GM08714 (cell line): ENCODE data around the gene SOX6.

ENCODE experiments used
- H3K4me3 ChIP-seq: fragments of 200-500 bp; sonication (Bioruptor generic); 2 replicates; pipeline ENCODE4 v1.5.1; 2014; ENCODE audit warnings: mild to moderate bottlenecking, low read length, inconsistent platforms
- ZNF274 ChIP-seq: IDR thresholded peaks from 2 replicates; pipeline ENCODE4 v1.6.1; 2012; ENCODE audit warnings: mild to moderate bottlenecking, low read depth, low read length

SOX6 gene

DNA sequence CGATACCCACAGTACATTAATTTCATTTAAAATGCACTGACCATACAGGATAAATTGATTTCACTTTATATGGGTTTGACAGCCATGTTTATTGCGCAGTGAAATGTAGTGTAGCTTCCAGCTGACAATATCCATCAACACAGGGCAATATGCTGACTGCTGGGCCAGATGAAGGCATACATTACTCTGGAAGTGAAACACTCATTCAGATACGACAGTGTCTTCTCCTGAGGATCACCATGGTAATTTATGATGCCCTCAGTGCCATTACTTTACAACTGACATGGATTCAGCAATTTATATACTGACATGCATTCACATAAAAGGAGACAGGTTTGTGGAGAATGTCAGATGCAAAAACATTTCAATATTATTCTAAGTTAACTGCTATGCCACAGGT is 365.1 kb downstream of the SOX6 start:
- H3K4me3 ChIP-seq: no peak overlapping the region
- no peak for TF ChIP-seq ZNF274

DNA sequence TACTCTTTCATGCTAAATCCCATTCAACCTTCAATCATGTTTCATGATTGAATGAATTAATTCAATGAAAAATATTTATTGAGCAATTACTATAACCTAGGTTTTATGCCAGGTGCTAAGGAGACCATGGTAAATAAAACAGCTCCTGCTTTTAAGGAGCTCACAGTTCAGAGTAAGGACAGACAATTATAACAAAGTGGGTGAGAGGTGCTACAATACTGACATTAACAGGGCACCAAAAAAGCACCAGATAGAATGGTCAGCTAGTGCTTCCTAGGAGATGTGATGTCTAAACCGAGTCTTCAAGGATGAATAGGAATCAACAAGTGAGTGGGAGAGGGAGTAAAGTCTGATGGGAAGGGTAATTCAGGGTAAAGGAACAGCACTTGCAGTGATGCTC is 366.7 kb downstream of the SOX6 start:
- TF ChIP-seq ZNF274: no peak
- no peak overlapping the region for H3K4me3 ChIP-seq

DNA sequence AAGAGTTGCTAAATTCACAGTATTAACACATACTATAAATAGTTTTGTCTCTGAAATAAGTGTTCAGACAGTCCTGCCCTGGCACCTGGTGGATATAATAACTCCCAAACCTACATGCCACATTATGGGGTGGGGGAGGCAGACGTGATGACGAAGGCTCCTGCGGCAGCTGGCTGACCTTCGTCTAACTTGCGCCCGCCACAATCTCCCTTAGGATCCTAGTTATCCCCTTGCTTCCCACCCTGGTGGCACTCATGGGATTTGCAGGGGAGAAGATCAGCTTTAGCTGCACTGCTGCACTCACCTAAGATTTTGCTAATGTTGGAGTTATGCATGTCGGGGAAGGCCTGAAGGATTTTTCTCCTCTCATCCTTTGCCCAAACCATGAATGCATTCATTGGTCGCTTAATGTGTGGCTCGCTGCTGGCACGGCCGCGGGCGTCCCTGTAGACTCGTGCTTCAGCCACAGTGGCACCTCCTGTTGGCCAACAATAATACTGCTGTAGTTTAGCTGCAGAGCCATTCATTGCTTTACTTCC is 367.6 kb downstream of the SOX6 start:
- no peak overlapping the region for H3K4me3 ChIP-seq
- no peak for TF ChIP-seq ZNF274

DNA sequence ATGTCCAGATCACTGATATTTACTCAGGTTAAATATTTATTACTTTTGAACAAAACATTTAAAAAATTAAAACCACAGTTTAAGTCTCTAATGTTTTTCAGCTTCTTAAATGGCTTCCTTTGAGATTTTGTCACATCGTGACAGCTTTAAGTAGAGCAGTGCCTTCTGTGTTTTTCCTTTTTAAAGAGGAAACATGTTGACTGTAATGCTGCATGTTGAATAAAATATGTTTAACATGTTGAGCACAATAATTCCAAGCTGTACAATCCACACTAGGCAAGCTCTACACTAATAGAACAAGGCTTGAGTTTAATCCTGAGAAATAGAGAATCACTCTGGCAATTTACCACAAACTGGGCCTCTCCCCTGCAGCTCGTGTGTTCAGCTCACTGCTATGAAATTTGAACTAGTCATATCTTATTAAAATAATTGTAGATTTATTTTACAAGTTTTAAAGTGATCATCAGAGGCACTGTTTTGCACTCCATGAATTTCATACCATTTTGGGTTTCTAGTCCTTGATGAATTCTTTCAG is 368.3 kb downstream of the SOX6 start:
- no peak overlapping the region for H3K4me3 ChIP-seq
- TF ChIP-seq ZNF274: no peak

DNA sequence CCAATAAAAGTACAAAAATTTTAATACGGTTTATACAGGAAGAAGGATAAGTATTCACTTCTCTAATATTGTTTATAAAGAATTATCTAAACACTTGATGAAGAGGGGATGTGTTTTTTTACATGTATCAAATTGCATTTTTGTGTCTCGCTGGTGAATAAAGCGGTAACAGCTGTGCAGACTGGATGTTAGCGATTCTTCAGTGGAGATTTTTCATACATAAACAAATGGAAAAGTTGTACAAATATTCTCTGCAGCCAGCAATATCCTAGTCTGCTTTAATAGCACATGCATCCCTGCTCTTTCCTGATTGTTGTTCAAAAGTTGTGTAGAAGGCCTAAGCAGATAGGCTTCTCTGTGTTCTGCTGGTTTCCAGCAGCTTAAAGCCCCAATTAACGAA is 369.3 kb downstream of the SOX6 start:
- H3K4me3 ChIP-seq: no peak overlapping the region
- no peak for TF ChIP-seq ZNF274

DNA sequence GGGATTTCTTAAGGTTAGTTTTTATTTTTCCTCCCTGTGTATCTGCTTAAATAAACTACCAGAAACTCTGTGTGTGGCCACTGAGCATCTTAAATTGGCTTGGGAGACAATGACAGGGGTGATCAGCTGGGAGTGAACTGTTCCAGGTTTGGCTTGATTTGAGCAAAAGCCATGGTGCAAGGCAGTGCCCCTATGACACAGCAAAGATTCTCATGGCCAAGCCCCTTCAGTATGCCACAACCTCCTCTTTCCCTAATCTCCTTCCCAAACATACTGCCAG is 370.5 kb downstream of the SOX6 start:
- no peak overlapping the region for H3K4me3 ChIP-seq
- TF ChIP-seq ZNF274: no peak

DNA sequence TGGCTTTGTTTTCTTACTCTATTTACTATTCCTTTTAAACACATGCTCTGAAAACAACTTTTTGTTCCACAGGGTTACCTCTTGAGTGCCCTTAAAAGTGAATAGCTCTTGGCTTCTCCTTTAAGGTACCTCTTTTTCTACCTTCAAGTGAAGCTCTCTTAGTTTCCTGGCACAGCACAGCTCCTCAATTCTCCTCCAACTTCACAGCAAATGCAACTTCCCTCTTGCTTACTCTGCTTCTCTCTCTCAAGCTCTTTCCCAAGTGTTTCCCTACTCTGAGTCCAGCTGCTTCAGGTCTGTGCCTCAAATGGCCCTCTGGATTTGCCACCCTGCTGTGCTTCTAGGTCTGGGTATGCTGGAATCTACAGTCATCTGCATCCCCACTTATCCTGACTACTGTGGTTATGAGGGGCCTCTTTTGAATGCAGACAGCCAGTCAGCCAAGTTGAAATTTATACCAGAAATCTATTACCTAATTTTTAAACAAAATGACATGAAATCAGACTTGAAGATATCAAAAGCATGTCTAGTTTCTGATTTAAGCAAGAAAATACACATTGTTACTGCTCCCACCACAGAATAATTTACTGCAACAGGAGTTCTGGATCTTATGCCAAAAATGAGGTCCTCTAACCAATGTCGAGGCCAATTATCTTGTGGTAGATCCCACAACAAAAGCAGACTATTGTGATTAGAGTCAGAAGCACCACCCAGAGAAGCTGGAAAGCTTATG is 371.1 kb downstream of the SOX6 start:
- no peak for TF ChIP-seq ZNF274
- H3K4me3 ChIP-seq: no peak overlapping the region

DNA sequence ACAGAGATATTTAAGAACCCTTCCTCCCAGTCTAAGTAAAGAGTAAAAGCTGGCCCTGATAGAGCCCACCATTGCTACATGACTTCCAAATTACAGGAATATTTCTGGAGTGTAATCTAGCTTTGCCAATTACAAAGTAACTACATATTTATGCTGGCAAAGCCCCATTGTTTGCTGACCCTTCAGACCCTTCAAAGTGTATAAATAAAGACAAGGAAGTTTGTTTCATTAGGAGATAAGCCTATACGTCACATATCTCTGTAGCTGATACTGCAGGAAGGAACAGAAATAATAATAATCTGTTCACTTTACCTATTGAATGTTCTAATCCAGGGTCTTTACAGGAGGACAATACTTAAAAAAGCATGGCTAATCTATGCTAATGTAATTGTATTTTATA is 375.1 kb downstream of the SOX6 start:
- no peak for TF ChIP-seq ZNF274
- no peak overlapping the region for H3K4me3 ChIP-seq

DNA sequence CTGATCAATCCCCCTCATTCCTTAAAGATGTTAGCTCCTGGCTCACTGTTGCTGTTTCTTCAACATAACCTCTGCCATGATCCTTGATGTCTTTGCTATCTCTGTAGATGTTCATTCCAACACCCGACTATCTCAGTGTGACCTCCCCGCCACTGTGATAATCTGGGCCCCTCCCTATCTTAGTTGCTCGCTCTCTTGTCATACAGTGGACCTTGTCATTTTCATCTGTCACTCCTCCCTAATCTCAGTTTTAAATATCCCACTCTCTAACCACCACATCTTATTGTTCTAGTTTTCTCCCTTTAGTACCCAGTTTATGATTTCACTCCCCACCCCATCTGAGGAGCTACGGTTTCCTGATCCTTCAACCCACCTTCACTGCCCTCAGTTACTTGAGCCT is 379.2 kb downstream of the SOX6 start:
- no peak overlapping the region for H3K4me3 ChIP-seq
- no peak for TF ChIP-seq ZNF274

DNA sequence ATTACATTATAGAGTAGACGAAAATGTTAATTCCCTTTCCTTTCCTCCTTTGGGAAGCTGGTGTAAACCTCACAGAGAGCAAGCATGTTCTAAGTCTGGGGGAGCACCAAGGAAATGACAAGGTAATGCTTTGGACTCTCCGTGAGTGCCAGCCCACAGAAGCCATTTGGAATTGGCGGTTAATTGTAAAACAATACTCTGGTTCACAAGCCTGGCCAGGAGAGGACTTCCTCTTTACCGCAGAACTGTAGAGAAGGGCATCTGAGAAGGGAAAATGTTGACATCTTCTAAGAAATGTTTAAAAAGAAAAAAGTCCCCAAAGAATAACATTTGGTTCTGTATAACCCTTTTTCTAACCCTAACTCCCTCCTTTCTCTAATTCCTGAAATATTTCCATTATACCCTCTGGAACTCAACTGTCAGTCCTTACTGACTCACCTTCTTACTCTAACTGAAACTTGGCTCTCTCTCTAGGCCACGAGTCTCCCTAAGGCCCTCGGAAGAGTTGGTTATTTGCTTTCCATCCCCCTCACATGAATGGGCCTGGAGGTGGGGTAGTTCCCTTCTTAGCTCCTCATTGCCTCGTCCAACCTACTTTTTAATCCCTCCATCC is 379.8 kb downstream of the SOX6 start:
- TF ChIP-seq ZNF274: no peak

DNA sequence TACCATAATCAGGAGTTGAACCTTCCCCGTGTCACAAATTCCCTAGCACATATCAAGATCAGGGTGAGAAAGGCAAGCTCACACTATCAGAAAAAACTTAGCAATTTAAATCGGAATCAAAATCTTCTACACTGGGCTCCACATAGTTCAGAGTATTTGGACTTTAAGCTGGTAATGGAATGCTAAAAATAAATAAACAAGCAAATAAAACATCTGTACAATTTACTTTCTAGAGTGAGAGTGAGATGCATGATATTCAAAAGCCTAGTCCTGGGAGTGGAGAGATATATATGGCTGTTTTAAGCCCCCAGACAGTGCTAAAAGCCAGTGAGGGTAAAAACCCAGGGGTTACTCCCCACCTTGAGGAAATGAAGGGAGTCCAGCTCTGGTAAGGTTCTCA is 380.6 kb downstream of the SOX6 start:
- no peak overlapping the region for H3K4me3 ChIP-seq
- TF ChIP-seq ZNF274: no peak

More for the DNA sequence above, 379.8 kb downstream of the SOX6 start:
- H3K4me3 ChIP-seq: no peak overlapping the region

DNA sequence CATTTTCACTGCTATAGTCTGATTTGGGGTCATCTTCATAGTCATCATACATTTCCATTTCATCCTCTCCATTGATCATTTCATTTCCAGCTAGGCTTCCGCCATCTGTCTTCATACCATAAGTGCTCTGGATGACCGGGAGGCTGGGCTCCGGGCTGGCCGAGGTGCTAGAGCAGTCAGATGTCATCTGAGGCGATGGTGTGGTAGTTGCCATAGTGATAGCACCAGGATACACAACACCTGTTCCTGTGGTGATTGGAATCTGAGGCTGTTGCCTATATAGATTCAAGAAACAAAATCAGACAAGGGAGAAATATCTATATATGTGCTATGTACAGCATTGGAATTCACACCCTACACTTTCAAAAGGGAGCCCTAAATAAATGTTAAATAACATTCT is 383.5 kb downstream of the SOX6 start:
- no peak overlapping the region for H3K4me3 ChIP-seq
- no peak for TF ChIP-seq ZNF274

DNA sequence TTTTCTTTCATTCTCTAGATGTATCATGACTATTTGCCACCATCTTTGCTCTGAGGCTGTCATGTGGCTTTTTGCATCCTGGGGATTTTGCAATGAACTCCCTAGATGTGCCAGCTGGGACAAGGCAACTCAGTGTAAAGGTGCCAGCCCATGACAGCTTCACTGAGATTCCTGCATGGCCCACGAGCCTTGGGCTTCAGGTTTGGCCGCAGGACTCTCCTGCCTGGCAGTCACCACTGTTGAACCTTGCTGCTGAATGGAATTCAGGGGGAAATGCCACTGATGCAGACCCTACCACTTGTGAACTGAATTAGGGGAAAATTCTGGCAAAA is 385.2 kb downstream of the SOX6 start:
- no peak overlapping the region for H3K4me3 ChIP-seq
- TF ChIP-seq ZNF274: no peak

DNA sequence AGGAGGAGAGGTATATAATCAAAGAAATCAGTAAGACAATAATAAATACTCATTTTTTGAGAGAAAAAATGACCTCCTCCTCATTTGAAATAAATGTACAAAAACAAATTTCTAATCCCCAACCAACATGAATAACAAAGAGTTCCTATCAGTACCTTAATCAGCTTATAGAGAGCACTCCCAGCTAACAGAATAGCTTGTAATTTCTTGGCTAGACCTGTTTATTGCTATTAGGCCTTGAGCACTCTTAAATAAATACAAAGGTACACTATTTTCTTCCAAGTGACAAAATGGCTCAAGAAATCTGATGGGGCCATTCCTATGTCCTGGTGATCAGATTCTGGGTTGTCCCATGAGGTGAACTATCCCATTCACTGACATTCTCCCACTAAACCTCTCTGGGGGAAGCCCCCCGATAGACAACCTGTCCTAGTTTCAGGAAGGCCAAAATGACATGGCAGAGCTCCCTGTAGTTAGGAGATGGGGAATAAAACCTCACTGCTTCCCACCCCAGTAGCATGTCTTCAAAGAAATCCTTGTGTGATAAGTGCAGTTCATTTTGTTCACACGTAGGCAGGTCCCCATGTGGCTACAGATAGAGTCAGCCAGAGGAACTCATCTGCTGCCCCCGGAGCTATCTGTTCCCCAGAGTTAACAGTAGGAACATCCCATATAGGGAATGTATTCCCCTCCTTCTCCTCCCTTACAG is 385.7 kb downstream of the SOX6 start:
- no peak overlapping the region for H3K4me3 ChIP-seq
- TF ChIP-seq ZNF274: no peak
